ENCODE data around the gene SCFD2.

DNA sequence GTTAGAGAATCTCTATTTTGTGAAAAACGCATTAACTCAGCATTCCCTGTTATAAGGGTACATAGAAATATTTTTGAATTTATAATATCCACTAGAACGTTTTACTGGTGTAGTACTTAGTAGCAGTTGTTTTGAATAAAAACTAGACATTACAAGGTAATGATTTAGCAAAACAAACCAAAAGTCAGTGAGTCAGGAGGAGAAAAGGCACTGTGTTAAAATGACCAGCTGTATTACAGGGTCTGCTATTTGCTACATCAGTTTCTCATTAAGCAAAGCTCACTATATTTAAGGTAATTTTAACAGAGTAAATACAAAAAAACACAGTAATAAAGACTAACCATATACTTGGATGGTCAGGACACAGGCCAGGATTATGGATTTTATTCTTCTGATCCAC lies 351.0 kb downstream of the SCFD2 start:
- TF ChIP-seq, protein P1, sequence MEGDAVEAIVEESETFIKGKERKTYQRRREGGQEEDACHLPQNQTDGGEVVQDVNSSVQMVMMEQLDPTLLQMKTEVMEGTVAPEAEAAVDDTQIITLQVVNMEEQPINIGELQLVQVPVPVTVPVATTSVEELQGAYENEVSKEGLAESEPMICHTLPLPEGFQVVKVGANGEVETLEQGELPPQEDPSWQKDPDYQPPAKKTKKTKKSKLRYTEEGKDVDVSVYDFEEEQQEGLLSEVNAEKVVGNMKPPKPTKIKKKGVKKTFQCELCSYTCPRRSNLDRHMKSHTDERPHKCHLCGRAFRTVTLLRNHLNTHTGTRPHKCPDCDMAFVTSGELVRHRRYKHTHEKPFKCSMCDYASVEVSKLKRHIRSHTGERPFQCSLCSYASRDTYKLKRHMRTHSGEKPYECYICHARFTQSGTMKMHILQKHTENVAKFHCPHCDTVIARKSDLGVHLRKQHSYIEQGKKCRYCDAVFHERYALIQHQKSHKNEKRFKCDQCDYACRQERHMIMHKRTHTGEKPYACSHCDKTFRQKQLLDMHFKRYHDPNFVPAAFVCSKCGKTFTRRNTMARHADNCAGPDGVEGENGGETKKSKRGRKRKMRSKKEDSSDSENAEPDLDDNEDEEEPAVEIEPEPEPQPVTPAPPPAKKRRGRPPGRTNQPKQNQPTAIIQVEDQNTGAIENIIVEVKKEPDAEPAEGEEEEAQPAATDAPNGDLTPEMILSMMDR (IDR thresholded peaks at IDR 0.05) = no peak
- TF ChIP-seq RAD21 (conservative IDR thresholded peaks at IDR 0.05 in 1 of 2, IDR thresholded peaks at IDR 0.05 in 1 of 2) (no peak), CHD2 (IDR thresholded peaks at IDR 0.05; ENCODE audit: low read length, partially characterized antibody) (no peak), POLR2AphosphoS2 (conservative IDR thresholded peaks at IDR 0.05; ENCODE audit: low read length) (no peak), PHF8 (IDR thresholded peaks at IDR 0.05; ENCODE audit: borderline replicate concordance, low read depth) (no peak), ZSCAN20 (CRISPR knock-in tag; IDR thresholded peaks at IDR 0.05) (no peak), POLR2A (IDR thresholded peaks at IDR 0.05; ENCODE audit: low read length) (no peak), NFE2L2 (conservative IDR thresholded peaks at IDR 0.05; ENCODE audit: low read length) (no peak), RARB (CRISPR knock-in tag; IDR thresholded peaks at IDR 0.05) (no peak), RCOR1 (IDR thresholded peaks at IDR 0.05; ENCODE audit: low read depth, low read length) (no peak), MAZ (IDR thresholded peaks at IDR 0.05; ENCODE audit: borderline replicate concordance, low read depth, low read length) (no peak)
- TF ChIP-seq, protein P2, sequence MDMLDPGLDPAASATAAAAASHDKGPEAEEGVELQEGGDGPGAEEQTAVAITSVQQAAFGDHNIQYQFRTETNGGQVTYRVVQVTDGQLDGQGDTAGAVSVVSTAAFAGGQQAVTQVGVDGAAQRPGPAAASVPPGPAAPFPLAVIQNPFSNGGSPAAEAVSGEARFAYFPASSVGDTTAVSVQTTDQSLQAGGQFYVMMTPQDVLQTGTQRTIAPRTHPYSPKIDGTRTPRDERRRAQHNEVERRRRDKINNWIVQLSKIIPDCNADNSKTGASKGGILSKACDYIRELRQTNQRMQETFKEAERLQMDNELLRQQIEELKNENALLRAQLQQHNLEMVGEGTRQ (IDR thresholded peaks at IDR 0.05) = no peak
- TF ChIP-seq, protein P3, sequence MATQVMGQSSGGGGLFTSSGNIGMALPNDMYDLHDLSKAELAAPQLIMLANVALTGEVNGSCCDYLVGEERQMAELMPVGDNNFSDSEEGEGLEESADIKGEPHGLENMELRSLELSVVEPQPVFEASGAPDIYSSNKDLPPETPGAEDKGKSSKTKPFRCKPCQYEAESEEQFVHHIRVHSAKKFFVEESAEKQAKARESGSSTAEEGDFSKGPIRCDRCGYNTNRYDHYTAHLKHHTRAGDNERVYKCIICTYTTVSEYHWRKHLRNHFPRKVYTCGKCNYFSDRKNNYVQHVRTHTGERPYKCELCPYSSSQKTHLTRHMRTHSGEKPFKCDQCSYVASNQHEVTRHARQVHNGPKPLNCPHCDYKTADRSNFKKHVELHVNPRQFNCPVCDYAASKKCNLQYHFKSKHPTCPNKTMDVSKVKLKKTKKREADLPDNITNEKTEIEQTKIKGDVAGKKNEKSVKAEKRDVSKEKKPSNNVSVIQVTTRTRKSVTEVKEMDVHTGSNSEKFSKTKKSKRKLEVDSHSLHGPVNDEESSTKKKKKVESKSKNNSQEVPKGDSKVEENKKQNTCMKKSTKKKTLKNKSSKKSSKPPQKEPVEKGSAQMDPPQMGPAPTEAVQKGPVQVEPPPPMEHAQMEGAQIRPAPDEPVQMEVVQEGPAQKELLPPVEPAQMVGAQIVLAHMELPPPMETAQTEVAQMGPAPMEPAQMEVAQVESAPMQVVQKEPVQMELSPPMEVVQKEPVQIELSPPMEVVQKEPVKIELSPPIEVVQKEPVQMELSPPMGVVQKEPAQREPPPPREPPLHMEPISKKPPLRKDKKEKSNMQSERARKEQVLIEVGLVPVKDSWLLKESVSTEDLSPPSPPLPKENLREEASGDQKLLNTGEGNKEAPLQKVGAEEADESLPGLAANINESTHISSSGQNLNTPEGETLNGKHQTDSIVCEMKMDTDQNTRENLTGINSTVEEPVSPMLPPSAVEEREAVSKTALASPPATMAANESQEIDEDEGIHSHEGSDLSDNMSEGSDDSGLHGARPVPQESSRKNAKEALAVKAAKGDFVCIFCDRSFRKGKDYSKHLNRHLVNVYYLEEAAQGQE (IDR thresholded peaks at IDR 0.05) = no peak
